ENCODE results near the gene UBQLN1. TPM values are rescaled to one million over a fixed set of nuclear protein-coding genes. Genes with fewer than 3 reads are reported as not detected.
A peak's percentile ranks its signal among the peaks of the same experiment; 100 is the strongest.
"Not testable (repeated sequence)": the region's sequence is repeated elsewhere in the genome, so short reads cannot be mapped to it uniquely, and the experiment has no call there.

UBQLN1 gene
- 108 TPM for total RNA-seq
- long read RNA-seq, full-length matches to known transcripts = 42 of 61 reads
- long read RNA-seq, partial matches to known transcripts = 8 of 61 reads
- long read RNA-seq, other reads (novel, unspliced or antisense) = 11 of 61 reads

DNA sequence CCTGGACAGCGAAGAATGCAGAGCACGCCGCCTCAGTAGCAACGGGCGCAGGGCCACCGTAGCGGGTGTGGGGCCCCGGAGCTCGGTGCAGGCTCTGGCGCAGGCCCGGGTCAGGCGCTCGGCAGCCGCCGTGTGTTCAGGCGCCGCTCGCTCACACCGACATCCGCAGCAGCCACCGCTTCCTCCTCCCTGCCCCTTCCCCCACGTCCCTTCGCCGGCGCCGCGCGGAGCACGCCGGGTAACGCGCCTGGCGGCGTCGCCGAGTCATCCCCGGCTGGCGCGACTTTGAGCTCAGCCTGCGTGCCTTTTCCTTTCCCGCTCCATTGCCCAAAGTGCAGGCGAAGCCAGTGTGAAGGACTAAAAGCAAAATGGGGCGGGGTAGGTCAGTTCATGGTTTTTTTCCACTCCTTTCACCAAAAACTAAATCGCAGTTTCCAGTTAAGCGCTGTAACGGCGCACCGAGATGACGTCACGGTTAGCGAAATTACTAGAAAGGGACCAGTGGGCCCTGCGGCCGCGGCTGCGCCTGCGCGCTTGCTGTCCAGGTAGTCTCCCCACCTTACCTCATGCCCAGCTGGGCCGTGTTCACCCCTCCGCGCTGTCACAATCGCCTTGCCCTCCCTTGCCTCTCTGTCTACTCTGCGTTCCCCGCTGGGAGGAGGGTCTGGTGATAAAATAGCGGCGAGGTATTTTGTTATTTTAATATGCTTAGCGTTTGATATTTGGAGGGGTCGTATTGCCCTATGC is at the start of gene UBQLN1:
Gene UBQLN1, minus strand, starts transcription at position 191 of the 747 bp plus-strand sequence. CDS start 279 bp downstream, outside the sequence.
- peak; percentile 98 for DNase-seq (ENCODE audit: low spot score)

DNA sequence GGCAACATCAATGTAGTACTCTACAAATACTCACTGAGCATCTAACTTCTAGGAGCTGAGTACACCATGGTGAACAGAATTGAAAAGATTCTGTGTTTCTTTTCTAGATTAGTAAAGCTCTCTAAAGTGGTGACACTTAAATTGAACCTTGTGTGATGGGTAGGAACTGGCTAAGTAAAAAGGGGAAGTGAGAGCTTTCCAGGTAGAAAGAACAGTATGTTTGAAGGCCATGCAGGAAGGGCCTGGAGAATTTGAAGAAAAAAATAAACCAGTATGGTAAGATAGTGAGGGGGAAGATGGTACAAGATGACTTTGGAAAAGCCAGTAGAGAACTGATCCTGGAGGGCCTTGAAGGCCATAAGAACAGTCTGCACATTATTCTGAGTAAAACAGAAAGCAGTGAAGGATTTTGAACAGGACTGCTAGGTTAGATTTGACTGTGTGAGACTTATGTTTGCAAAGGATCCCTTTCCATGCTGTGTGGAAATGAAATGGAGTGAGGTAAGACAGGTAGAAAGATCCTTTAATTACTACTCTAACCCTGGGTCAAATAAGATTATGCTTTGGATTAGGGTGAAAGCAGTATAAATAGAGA is 46.7 kb upstream of the UBQLN1 start:
- DNase-seq (ENCODE audit: low spot score) = no peak

DNA sequence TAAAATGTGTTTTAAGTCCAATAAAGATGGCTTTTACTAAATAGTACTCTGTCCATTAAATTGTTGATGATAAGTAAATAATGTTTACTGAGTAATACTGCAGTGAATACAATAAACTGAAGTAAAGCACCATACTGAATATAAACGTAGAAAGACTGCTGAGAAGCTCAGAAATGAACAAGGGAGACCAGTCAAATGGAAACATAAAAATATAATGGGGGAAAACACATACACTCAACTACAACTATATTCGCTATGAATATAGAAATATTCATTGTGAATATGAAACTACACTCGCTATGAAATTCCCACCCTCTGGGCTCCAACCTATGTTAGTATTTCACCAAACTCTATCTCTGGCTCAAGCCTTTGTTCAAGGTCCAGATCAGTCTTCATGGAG is 41.9 kb upstream of the UBQLN1 start:
- DNase-seq (ENCODE audit: low spot score) = no peak

DNA sequence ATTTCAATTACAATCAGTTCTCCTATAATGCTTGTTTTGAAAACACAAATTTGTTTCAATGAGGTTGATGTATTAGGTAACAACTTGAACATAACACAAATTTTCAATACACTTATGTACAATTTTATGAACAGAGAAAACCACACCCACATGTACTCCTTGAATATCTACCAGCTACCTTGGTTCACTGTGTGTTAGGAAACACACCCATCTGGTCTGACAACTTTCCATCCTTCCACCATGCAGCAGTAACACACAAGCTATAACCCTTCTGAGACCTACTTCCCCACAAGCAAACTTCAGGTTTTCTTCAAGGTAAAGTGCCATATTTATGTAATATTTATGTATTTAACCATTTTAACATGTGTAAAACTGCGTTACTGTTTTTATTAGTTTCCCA is 36.4 kb upstream of the UBQLN1 start:
- DNase-seq (ENCODE audit: low spot score) = no peak

DNA sequence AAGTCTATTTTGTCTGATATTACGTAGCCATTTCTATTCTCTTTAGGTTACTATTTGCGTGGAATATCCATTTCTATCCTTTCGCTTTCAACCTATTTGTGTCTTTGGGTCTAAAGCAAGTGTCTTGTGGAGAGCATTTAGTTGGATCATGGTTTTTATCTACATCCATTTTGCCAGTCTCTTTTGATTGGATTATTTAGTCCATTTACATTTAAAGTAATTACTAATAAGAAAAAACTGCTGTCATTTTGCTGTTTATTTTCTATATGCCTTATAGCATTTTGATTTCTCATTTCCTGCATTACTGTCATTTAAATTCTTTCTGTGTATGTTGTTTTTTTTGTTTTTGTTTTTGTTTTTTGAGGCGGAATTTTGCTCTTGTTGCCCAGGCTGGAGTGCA is 26.0 kb upstream of the UBQLN1 start:
- no peak for DNase-seq (ENCODE audit: low spot score)

DNA sequence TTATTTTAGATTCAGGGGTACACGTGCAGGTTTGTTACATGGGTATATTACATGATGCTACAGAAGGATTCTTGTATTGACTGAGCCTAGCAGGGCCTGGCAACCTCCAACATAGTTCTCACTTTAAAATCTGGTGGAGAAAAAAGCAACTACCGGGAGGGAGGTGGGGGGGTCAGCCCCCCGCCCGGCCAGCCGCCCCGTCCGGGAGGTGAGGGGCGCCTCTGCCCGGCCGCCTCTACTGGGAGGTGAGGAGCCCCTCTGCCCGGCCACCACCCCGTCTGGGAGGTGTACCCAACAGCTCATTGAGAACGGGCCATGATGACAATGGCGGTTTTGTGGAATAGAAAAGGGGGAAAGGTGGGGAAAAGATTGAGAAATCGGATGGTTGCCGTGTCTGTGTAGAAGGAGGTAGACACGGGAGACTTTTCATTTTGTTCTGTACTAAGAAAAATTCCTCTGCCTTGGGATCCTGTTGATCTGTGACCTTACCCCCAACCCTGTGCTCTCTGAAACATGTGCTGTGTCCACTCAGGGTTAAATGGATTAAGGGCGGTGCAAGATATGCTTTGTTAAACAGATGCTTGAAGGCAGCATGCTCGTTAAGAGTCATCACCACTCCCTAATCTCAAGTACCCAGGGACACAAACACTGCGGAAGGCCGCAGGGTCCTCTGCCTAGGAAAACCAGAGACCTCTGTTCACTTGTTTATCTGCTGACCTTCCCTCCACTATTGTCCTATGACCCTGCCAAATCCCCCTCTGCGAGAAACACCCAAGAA is 21.0 kb upstream of the UBQLN1 start:
- DNase-seq (ENCODE audit: low spot score) = not testable (repeated sequence)

DNA sequence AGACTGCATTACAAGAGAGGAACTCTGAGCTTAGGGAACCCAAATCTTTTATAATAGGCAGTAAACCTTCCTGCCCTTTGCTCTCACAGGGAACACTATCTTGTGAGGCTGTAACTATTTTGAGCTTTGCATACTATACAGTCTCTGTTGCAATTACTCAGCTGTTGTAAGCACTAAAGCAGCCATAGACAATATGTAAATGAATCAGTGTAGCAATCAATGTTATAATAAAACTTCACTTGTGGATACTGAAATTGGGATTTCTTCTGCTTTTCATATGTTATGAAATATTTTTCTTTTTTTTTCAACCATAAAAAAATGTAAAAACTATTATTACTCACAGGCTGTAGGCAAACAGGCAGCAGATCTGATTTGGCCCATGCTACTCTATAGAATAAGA is 16.7 kb upstream of the UBQLN1 start:
- DNase-seq (ENCODE audit: low spot score) = no peak

DNA sequence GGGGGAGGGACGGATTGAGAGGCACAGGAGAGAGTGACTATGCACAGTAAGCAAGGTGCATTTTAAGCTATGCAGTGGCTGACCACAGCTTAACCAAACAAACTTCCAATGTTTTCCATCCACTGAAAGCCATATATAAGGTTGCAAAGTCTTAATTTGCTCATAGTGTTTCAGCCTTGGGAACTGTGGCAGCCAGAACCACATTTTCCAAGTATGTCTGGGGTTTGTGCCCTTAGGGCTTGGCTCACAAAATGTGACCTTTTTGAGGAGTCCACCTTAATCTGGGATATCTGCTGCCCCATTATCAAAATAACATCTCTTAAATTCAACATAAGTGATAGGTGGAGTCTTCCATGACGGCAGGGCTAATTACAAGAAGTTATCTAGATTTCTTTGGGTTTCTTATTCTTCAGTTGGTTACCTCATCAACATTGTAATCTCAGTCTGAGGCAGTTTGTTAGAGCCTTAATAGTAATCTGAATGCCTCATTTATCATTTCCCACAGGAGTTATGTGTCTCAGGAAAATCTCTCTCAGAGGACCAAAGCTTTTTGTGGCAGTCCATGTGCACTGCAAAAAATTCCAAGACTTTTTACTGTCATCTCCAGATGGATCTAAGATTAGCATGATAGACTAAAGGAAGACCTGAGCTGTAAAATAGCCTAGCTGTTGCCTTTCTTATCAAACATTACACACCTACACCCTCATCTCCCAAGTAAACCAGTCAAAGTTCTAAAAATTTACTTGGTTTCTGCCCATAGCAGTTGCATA is 15.2 kb upstream of the UBQLN1 start:
- DNase-seq (ENCODE audit: low spot score) = no peak

DNA sequence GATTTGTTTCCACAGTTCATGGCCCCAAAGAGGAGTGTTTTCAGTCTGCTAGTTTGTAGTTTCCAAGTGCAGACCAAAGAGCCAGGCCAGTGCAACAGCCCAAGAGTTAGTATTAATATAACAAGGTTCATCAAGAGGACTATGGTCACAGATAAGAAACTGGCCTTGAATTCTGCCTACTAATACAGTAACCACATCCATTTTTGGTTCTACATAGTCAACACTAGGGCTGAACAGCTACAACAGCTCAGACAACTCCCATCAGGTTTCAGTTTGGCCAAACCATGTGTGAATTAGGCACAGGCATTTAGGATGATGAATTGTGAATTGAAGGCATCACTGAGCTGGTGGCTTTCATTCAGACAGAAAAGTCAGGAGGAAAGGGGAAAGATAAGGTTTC is 13.8 kb upstream of the UBQLN1 start:
- DNase-seq (ENCODE audit: low spot score) = no peak

DNA sequence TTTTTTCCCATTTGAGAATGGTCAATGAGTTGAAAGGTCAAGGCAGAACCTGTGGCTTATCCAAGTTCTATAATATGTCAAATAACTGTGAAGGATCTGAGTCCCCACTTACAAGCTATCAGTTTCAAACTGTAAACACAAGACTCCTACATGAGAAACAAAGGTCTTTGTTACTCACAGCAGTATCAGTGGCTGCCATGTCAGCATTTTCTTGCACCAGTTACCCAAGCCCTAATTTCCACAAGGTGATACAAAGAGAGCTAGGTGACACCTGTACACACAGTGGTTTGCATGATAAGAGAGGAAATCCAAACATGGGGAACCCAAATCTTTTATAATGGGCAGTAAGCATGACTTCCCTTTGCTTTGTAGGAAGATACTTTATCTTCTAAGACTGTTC is 8.0 kb upstream of the UBQLN1 start:
- no peak for DNase-seq (ENCODE audit: low spot score)

DNA sequence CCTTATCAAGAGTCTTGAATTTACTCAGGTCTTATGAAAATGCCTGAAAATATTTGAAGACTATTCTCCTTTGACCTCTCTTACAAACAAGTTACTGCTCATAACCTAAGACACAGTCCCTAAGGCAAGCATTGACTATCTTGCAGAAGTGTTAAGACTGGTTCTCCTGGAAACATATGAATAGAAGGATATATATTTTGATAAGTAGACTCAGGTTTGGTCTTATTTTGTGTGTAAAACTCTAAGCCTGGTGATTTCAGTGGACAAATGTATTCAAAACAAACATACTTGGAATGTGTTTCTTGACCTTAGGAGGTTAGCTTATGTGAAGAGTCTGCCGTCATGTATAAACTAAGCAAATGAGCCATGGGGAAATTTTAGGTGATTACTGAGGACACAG is 7.5 kb upstream of the UBQLN1 start:
- DNase-seq (ENCODE audit: low spot score) = no peak

DNA sequence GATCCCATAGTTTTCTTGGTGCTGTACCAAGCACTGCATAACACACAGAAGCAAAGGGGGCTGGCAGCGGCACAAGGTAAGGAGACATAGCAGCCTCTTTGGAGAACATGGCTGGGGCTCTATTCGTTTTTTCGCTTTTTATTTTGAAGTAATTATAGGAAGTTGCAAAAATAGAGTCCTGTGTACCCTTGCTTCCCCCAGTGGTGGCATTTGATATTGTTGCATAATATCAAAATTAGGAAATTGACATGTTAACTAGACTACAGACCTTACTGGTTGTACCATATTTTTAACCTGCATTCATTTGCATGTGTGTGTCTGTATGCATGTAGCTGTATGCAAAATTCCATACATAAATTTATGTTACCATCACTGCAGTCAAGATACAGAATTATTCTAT is 6.6 kb upstream of the UBQLN1 start:
- no peak for DNase-seq (ENCODE audit: low spot score)

DNA sequence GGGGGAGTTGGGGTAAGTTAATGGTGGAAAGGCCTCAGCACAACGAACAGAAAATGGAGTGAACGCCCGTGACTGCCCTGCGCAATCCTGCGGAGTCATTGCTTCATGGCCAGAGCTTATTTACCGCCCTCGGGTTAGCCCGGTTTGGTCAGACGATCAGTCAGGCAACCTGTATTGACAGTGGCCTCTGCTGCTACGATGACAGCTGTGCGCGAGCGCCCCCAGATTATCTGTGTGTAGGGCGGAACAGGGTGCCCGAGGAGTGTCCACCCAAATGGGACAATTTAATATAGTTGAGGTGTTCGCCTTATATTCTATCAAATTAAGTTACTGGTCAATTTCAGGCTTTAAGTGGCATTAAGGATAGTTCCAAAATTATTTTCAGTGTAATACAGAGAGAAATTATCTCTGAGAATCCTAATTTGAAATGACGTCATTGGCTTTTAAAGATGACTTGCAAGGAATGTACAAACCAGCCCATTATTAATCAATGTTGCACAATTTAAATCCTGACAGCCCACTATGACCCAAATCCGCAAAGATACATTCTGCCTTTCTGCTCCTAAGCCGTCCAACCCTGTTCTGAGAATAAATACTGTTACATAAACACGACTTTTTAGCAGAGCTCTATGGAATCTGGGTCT is 879 bp upstream of the UBQLN1 start:
- DNase-seq (ENCODE audit: low spot score) = peak; percentile 91

DNA sequence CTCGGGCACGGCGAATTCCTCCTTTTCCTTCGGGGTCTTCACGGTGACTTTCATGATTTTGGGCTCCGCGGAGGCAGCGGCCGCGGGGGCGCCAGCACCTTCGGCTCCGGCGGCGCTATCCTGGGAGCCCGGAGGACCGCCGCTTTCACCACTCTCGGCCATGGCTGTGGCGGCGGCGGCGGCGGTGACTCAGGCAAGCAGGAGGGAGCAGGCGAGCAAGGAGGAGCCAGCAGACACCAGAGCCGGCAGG is 315 bp downstream of the UBQLN1 start:
- DNase-seq (ENCODE audit: low spot score) = no peak

DNA sequence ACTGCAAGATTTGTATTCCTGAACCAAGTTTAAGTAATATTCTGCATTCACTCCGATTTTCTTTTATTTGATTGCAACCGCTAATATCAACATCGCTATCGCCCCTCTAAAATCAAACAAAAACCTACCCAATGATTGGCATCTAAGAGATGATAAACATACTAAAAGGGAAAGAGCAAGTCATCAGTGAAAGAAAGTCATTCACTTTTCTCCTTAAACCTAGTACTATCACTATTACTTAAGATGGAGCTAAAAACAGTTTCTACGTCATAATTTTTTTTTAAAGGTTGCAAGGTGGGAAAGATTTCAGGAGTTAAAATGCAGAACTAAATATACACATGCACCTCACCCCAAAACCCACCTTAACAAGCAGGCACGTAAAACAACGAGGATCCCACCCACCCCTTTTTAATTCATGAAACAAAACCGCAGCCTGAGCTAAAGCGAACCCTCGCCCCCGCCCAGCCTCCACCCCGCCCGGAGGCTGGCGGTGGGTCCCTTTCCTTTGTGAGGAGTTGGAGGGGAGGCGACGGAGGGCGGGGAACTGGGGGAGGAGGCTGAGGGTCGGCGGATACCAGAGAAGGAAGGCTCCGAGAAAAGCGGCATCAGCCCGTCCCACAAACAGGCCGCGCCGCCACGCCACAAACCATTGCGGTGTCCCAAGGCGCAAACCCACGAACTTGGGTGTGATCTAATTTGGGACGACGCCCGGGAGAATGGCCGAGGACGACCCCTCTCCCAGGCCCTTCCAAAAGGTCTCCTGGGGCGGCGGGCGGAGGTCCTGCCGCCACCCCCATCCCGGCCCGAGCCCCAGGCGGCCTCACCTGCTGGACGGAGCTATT is 861 bp downstream of the UBQLN1 start:
- no peak for DNase-seq (ENCODE audit: low spot score)

DNA sequence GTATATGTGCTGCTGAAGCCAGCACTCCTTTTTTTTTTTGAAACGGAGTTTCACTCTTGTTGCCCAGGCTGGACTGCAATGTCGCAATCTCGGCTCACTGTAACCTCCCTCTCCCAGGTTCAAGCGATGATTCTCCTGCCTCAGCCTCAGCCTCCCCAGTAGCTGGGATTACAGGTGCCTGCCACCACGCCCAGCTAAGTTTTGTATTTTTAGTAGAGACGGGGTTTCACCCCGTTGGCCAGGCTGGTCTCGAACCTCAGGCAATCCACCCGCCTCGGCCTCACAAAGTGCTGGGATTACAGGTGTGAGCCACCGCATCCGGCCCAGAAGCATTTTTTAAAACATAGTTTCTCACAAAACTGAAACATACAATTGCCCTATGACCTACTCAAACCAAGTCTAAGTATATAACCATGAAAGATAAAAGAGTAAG is 2.5 kb downstream of the UBQLN1 start:
- DNase-seq (ENCODE audit: low spot score) = not testable (repeated sequence)

DNA sequence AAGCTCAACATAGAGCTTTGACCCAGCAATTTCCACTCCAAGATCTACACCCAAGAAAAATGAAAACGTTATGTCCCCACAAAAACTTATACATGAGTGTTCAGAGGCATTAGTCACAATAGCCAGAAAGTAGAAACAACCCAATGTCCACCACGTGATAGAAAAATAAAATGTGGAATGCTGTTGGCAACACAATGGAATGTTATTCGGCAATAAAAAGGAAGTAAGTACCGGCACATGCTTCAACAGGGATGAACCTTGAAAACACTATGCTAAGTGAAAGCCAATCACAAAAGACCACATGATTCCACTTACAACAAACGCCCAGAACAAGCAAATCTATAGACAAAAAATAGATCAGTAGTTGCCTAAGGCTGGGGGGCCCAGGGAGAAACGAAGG is 6.0 kb downstream of the UBQLN1 start:
- no peak for DNase-seq (ENCODE audit: low spot score)

DNA sequence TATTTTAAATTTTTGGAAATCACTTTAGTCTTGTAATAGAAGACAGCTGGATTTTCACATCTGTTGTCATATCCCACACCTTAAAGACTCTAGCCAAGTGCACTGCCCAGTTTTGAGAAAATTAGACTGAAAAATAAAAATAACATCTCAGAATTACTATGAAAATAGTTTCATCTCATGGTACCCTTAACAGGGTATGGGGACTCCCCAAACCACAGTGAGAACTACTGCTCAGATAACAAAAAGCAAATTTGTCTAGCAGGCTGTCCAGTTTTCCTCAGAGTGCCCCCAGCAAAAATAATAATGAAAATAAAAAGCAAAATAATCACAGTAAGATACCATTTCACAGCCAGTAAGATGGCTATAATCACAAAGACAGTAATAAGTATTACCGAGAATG is 6.5 kb downstream of the UBQLN1 start:
- DNase-seq (ENCODE audit: low spot score) = no peak

DNA sequence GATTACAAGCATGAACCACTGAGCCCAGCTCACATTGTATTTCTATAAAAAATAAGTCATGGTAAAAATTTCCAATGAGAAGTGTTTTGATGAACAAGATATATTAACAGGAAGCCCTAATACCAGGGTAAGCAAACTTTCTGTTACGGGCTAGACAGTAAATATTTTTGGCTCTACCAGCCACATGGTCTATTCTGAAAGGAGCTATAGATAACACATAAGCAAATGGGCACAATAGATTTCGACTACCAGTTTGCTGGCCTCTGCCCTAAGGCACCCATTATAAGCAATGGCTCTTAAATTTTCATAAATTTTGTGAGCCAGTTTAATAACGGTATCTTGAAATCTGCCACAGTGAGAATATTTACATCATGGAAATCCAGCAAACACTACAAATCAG is 8.1 kb downstream of the UBQLN1 start:
- no peak for DNase-seq (ENCODE audit: low spot score)

DNA sequence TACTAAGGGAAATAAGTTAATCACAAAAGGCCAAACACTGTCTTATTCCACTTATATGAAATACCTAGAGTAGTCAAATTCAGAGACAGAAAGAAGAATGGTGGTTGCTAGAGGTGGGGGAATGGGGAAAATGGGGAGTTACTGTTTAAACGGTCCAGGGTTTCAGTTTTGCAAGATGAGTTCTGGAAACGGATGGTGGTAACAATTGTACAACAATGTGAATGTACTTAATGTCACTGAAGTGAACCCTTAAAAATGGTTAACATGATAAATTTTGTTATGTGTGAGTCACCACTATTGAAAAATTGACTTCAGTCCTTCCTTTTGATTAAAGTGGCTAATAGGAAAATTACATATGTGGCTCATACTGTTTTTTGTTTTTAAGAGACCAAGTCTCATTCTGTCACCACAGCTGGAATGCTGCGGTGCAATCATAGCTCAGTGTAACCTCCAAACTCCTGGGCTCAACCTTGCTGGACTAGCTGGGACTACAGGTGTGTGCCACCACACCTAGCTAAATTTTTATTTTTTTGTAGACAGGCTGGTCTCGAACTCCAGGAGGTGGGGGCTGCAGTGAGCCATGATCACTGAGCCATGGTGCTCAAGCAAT is 8.7 kb downstream of the UBQLN1 start:
- DNase-seq (ENCODE audit: low spot score) = no peak
